Naive thymus-derived CD8-positive, alpha-beta T cell (primary cell): ENCODE measurements around the gene CDK7. TPM values are rescaled to one million over a fixed set of nuclear protein-coding genes. Genes with fewer than 3 reads are reported as not detected.
"Not testable (repeated sequence)": the region's sequence is repeated elsewhere in the genome, so short reads cannot be mapped to it uniquely, and the experiment has no call there.

ENCODE experiments used
- ATAC-seq, 2 donors: fragments of 150-1000 bp; cut with Tn5 transposase in 1 of 2; sonication (Bioruptor Pico), chemical (Tn5 transposase) in 1 of 2; 1 replicate in 1 of 2; 2 replicates in 1 of 2; pipeline ENCODE4 v1.10.0; 2021; ENCODE audit warnings: mild to moderate bottlenecking in 2 of 2, moderate library complexity in 2 of 2
- POLR2A ChIA-PET: fragments of 350-600 bp; sonication (Branson Sonifier 250); formaldehyde crosslinking; loops from one replicate; lab custom pipeline; 2021; ENCODE audit warnings: antibody characterized with exemption; lab: Charles Lee
- DNase-seq, 10 donors: peaks; one replicate each; pipeline versions ENCODE4 v3.0.0 to v3.0.0-alpha.2; 2020 to 2022
- H3K27ac Mint-ChIP-seq, 10 donors: one replicate each; pipeline ENCODE4 v1.8.0; 2020 to 2022; ENCODE audit warnings: mild to moderate bottlenecking in 10 of 10, mixed read lengths in 10 of 10, moderate library complexity in 4 of 10, inconsistent platforms in 1 of 10
- H3K27me3 Mint-ChIP-seq, 5 donors: one replicate each; pipeline ENCODE4 v1.8.0; 2021 to 2022; ENCODE audit warnings: mixed read lengths in 5 of 5
- H3K36me3 Mint-ChIP-seq, 3 donors: one replicate each; pipeline ENCODE4 v1.8.0; 2020 to 2022; ENCODE audit warnings: mixed read lengths in 3 of 3, mild to moderate bottlenecking in 2 of 3, inconsistent platforms in 1 of 3
- H3K4me1 Mint-ChIP-seq, 4 donors: one replicate each; pipeline ENCODE4 v1.8.0; 2021 to 2022; ENCODE audit warnings: mixed read lengths in 4 of 4
- H3K4me3 Mint-ChIP-seq, 10 donors: one replicate each; pipeline ENCODE4 v1.8.0; 2020 to 2022; ENCODE audit warnings: mild to moderate bottlenecking in 10 of 10, mixed read lengths in 10 of 10, moderate library complexity in 6 of 10, inconsistent platforms in 1 of 10
- H3K9me3 Mint-ChIP-seq, 9 donors: one replicate each; pipeline ENCODE4 v1.8.0; 2020 to 2022; ENCODE audit warnings: mixed read lengths in 9 of 9, mild to moderate bottlenecking in 3 of 9, inconsistent platforms in 1 of 9, moderate library complexity in 1 of 9
- polyA plus RNA-seq, 3 donors: library from polyadenylated mRNA; unstranded; fragments of 300-500 nt; fragmentation: Illumina TruSeq; gene quantifications; one replicate each; pipeline ENCODE4 v1.2.3, GENCODE V29; 2021
- total RNA-seq, 8 experiments: library from RNA in 2 of 8; stranded (reverse) in 2 of 8; gene quantifications; one replicate each; pipeline ENCODE4 v1.2.3 and lab custom pipeline; 2021 to 2026

Gene CDK7
- total and polyA plus RNA-seq, 5 experiments from 2014 or later: 18.2 to 25.4 (median 20.6) TPM

DNA sequence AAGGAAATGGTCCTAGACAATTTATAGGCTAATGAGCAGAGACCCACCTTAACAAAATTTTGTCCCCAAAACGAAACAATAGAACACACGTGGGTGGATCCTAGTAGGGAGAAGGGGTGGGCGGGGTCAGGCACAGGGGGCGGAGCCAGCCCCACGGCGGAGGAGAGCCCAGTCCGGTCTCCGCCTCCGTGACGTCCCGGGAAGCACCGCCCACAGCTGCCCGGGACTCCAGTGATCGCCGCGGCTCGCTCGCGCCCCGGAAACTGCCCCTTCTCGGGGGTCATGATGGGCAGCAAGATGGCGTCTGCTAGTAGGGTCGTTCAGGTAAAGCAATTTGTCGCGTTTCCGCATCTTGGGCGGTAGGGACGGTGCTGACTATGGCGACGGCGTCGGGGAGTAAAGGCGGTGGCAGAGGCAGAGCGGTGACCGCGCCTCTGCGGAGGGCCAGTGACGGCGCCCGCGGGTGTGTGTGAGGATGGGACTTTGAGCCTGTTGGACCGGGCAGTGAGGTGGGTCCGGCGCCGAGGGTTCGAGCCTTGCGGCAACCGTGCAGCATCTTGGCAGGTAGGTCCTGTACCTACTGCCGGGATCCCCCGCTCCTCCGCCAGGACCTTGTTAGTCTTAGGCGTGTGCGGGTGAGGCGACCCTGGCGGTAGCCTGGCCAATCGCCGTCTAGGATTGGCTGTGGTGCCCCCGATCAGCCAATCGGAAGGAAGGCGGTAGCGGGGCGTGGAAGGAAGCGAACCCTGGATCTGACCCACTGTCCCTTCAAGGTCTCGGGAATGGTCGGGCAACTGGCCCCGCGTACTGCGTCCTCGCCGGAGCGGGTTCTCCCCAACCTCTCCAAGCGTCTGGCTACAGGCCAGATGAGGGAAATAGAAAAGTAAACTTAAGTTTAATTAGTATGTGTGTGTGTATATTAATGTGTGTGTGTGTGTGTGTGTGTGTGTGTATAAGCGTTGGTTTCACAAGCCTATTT is 16.8 kb upstream of the CDK7 start:
- Mint-ChIP-seq H3K36me3 (peaks cover 0 to 10% (median 2%) of the 10 kb centered on the region in 3 donors), H3K27me3 (no peaks in the 10 kb centered on the region), H3K4me3 (peak overlapping the region; percentile 96 to 100 (median 98)), H3K27ac (peak overlapping the region; percentile 96 to 100 (median 99)), H3K4me1 (peaks cover 6 to 31% (median 16%) of the 10 kb centered on the region in 4 donors), H3K9me3 (no peaks in the 10 kb centered on the region)
- POLR2A ChIA-PET: interaction anchor here (0.6 to 4.0 kb wide), 4 partner anchors 17 to 116 kb away, joined by 3 to 38 read pairs (median 4); partner anchors contain the start of genes CCNB1 and CDK7
- DNase-seq (peak; percentile 83 to 97 (median 92)), ATAC-seq (peak; percentile 86 to 89)

DNA sequence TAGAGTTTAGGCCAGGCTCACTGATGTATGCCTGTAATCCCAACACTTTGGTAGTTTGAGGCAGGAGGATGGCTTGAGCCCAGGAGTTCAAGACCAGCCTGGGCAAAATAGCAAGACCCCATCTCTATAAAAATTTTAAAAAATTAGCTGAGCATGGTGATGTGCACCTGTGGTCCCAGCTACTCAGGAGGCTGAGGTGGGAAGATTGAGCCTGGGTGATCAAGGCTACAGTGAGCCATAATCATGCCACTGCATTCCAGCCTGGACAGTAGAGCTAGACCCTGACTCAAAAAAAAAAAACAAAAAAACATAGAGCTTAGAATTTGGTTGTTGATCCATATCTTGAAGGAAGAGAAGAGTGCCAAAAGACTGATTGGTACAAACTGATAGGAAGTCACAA is 14.7 kb upstream of the CDK7 start:
- DNase-seq: no peak
- peak overlapping the region in 1 of 10 donors; percentile 56 for H3K4me3 Mint-ChIP-seq
- peaks cover 6 to 31% (median 16%) of the 10 kb centered on the region in 4 donors for H3K4me1 Mint-ChIP-seq
- ATAC-seq: no peak
- H3K27ac Mint-ChIP-seq: peak overlapping the region in 2 of 10 donors; percentile 60 to 71
- POLR2A ChIA-PET: no interaction called here
- H3K27me3 Mint-ChIP-seq: no peaks in the 10 kb centered on the region
- peaks cover 0 to 15% (median 2%) of the 10 kb centered on the region in 3 donors for H3K36me3 Mint-ChIP-seq
- no peaks in the 10 kb centered on the region for H3K9me3 Mint-ChIP-seq

DNA sequence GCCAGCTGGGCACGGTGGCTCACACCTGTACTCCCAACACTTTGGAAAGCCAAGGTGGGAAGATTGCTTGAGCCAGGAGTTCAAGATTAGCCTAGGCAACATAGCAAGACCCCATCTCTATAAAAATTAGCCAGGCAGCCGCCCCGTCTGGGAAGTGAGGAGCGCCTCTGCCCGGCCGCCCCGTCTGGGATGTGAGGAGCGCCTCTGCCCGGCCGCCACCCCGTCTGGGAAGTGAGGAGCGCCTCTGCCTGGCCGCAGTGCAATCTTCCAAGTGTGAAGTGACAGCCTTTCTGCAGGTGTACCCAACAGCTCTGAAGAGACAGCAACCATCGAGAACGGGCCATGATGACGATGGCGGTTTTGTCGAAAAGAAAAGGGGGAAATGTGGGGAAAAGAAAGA is 14.3 kb upstream of the CDK7 start:
- ATAC-seq, H3K9me3 Mint-ChIP-seq, DNase-seq, POLR2A ChIA-PET, H3K27me3 Mint-ChIP-seq: not testable (repeated sequence)
- H3K4me1 Mint-ChIP-seq: peaks cover 6 to 31% (median 16%) of the 10 kb centered on the region in 4 donors
- H3K36me3 Mint-ChIP-seq: peaks cover 0 to 17% (median 2%) of the 10 kb centered on the region in 3 donors
- H3K27ac Mint-ChIP-seq: peak overlapping the region in 1 of 10 donors; percentile 49
- H3K4me3 Mint-ChIP-seq: peak overlapping the region in 1 of 10 donors; percentile 56

- not testable (repeated sequence) for H3K27ac Mint-ChIP-seq, ATAC-seq, H3K9me3 Mint-ChIP-seq, H3K27me3 Mint-ChIP-seq, DNase-seq, H3K4me3 Mint-ChIP-seq
- Mint-ChIP-seq H3K4me1 (peaks cover 6 to 31% (median 17%) of the 10 kb centered on the region in 4 donors), H3K36me3 (peaks cover 0 to 22% (median 2%) of the 10 kb centered on the region in 3 donors)
- POLR2A ChIA-PET: interaction anchor here (0.7 kb wide), 1 partner anchor 15 kb away, joined by 4 read pairs; no protein-coding TSS in a partner anchor
These were observed 13.9 kb upstream of the CDK7 start for GRCh38 chr5:69220833-69221232.

GRCh38 chr5:69224520-69224919 is 10.2 kb upstream of the CDK7 start:
- Mint-ChIP-seq H3K27ac (no peak overlapping the region), H3K9me3 (no peaks in the 10 kb centered on the region), H3K4me1 (peaks cover 5 to 10% (median 7%) of the 10 kb centered on the region in 4 donors), H3K4me3 (no peak overlapping the region), H3K27me3 (no peaks in the 10 kb centered on the region), H3K36me3 (peaks cover 0 to 42% (median 5%) of the 10 kb centered on the region in 3 donors)
- DNase-seq (no peak), ATAC-seq (no peak)
- POLR2A ChIA-PET: no interaction called here

- no peak for DNase-seq
- peak overlapping the region in 2 of 10 donors; percentile 6 to 61 for H3K27ac Mint-ChIP-seq
- H3K9me3 Mint-ChIP-seq: no peaks in the 10 kb centered on the region
- no peaks in the 10 kb centered on the region for H3K27me3 Mint-ChIP-seq
- H3K4me3 Mint-ChIP-seq: no peak overlapping the region
- POLR2A ChIA-PET: no interaction called here
- no peak for ATAC-seq
- H3K36me3 Mint-ChIP-seq: peaks cover 0 to 43% (median 5%) of the 10 kb centered on the region in 3 donors
- H3K4me1 Mint-ChIP-seq: peaks cover 3 to 10% (median 6%) of the 10 kb centered on the region in 4 donors
These were observed 8.8 kb upstream of the CDK7 start for GRCh38 chr5:69225860-69226259.

DNA sequence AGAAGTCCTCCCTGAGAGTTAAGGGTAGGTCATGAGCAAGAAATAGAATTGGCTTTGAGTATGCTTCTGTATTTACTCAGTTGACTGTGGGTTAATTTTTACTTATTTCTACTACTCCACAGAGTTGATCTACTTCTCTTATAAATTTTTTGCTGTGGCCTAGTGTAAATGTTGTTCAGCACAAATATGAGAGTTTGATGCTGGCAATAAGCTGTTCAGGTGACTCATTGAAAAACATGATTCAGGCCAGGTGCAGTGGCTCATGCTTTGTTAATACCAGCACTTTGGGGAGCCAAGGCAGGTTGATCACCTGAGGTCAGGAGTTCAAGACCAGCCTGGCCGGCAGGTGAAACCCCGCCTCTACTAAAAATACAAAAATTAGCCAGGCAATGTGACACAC is 4.5 kb upstream of the CDK7 start:
- Mint-ChIP-seq H3K27ac (peak overlapping the region in 1 of 10 donors; percentile 12), H3K36me3 (peaks cover 0 to 37% (median 2%) of the 10 kb centered on the region in 3 donors), H3K27me3 (no peaks in the 10 kb centered on the region), H3K9me3 (no peaks in the 10 kb centered on the region), H3K4me3 (no peak overlapping the region), H3K4me1 (peaks cover 0 to 14% (median 9%) of the 10 kb centered on the region in 4 donors)
- DNase-seq (no peak), ATAC-seq (no peak)
- POLR2A ChIA-PET: no interaction called here

GRCh38 chr5:69231281-69231680 is 3.4 kb upstream of the CDK7 start:
- DNase-seq (no peak), ATAC-seq (no peak)
- Mint-ChIP-seq H3K27ac (no peak overlapping the region), H3K36me3 (peaks cover 0 to 28% (median 2%) of the 10 kb centered on the region in 3 donors), H3K9me3 (no peaks in the 10 kb centered on the region), H3K27me3 (no peaks in the 10 kb centered on the region), H3K4me3 (no peak overlapping the region), H3K4me1 (peaks cover 2 to 23% (median 14%) of the 10 kb centered on the region in 4 donors)
- POLR2A ChIA-PET: no interaction called here

DNA sequence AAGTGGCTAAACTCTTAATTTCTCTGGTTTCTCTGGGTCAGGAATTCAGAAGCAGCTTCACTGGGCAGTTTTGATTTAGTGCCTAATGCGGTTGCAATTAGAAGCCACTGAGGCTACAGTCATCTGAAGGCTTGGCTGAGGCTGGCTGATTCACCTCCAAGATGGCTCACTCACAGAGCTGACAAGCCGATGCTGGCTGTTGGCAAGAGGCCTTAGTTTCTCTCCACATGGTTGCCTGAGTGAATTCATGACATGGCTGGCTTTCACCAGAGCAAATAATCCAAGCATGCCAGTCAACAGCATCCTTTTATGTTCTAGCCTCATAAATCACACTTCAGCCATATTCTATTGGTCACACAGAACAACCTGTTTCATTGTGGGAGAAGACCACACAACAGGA is 2.8 kb upstream of the CDK7 start:
- H3K36me3 Mint-ChIP-seq: peaks cover 0 to 27% (median 2%) of the 10 kb centered on the region in 3 donors
- no peak for DNase-seq
- H3K4me3 Mint-ChIP-seq: peak overlapping the region in 2 of 10 donors; percentile 41 to 60
- H3K4me1 Mint-ChIP-seq: peaks cover 4 to 25% (median 18%) of the 10 kb centered on the region in 4 donors
- no peak for ATAC-seq
- no peaks in the 10 kb centered on the region for H3K27me3 Mint-ChIP-seq
- no peaks in the 10 kb centered on the region for H3K9me3 Mint-ChIP-seq
- POLR2A ChIA-PET: no interaction called here
- H3K27ac Mint-ChIP-seq: peak overlapping the region in 2 of 10 donors; percentile 19 to 44

- POLR2A ChIA-PET, ATAC-seq, H3K9me3 Mint-ChIP-seq, DNase-seq, H3K27me3 Mint-ChIP-seq: not testable (repeated sequence)
- Mint-ChIP-seq H3K27ac (peak overlapping the region in 9 of 10 donors; percentile 57 to 91 (median 75)), H3K4me1 (peaks cover 18 to 60% (median 56%) of the 10 kb centered on the region in 4 donors), H3K4me3 (peak overlapping the region; percentile 2 to 92 (median 79)), H3K36me3 (peaks cover 4 to 28% (median 17%) of the 10 kb centered on the region in 3 donors)
These were observed 2.0 kb downstream of the CDK7 start for GRCh38 chr5:69236733-69237132.

DNA sequence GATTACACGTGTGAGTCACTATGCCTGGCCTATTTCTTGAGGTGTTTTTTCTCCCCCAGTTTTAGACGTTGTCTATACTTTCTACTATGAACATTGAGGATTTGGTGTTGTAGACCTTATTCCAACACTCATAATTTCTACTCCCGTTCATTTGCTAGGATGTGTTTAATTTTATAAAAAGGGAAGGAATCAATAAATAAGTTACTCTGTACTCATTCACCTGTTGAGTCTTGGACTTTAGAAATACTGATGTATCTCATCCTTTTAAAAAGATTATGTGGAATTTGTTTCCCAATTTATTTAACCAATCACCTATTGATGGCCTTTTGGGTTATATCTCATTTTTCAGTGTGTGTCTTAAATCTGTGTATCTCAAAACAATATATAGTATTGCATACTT is 3.2 kb downstream of the CDK7 start:
- H3K27me3 Mint-ChIP-seq: no peaks in the 10 kb centered on the region
- H3K4me1 Mint-ChIP-seq: peaks cover 25 to 71% (median 62%) of the 10 kb centered on the region in 4 donors
- peak overlapping the region in 7 of 10 donors; percentile 27 to 92 (median 80) for H3K4me3 Mint-ChIP-seq
- H3K36me3 Mint-ChIP-seq: peaks cover 4 to 36% (median 22%) of the 10 kb centered on the region in 3 donors
- POLR2A ChIA-PET: no interaction called here
- no peak for ATAC-seq
- peak overlapping the region in 3 of 10 donors; percentile 39 to 82 (median 61) for H3K27ac Mint-ChIP-seq
- no peak for DNase-seq
- no peaks in the 10 kb centered on the region for H3K9me3 Mint-ChIP-seq

GRCh38 chr5:69238760-69239251 is 4.1 kb downstream of the CDK7 start:
- Mint-ChIP-seq H3K4me1 (peaks cover 29 to 76% (median 68%) of the 10 kb centered on the region in 4 donors), H3K36me3 (peaks cover 4 to 42% (median 28%) of the 10 kb centered on the region in 3 donors), H3K4me3 (peak overlapping the region in 7 of 10 donors; percentile 7 to 63 (median 41)), H3K9me3 (no peaks in the 10 kb centered on the region), H3K27ac (peak overlapping the region in 2 of 10 donors; percentile 2 to 13), H3K27me3 (no peaks in the 10 kb centered on the region)
- DNase-seq: no peak
- POLR2A ChIA-PET: no interaction called here
- no peak for ATAC-seq
